GM23248 (cell line): Measurements from ENCODE around the gene LHX1.

Experiments used
- EZH2 ChIP-seq: fragments of 200-600 bp; sonication (generic); IDR thresholded peaks from 2 replicates; pipeline ENCODE4 v1.6.1; 2018; ENCODE audit warnings: antibody characterized with exemption, mild to moderate bottlenecking; ENCODE audit not compliant: insufficient read depth, poor library complexity, severe bottlenecking
- EZH2phosphoT487 ChIP-seq: fragments of 200-600 bp; sonication (generic); IDR thresholded peaks from 2 replicates; pipeline ENCODE4 v1.6.1; 2018; ENCODE audit warnings: antibody characterized with exemption, moderate library complexity, mild to moderate bottlenecking, low read depth; ENCODE audit not compliant: insufficient read depth

DNA sequence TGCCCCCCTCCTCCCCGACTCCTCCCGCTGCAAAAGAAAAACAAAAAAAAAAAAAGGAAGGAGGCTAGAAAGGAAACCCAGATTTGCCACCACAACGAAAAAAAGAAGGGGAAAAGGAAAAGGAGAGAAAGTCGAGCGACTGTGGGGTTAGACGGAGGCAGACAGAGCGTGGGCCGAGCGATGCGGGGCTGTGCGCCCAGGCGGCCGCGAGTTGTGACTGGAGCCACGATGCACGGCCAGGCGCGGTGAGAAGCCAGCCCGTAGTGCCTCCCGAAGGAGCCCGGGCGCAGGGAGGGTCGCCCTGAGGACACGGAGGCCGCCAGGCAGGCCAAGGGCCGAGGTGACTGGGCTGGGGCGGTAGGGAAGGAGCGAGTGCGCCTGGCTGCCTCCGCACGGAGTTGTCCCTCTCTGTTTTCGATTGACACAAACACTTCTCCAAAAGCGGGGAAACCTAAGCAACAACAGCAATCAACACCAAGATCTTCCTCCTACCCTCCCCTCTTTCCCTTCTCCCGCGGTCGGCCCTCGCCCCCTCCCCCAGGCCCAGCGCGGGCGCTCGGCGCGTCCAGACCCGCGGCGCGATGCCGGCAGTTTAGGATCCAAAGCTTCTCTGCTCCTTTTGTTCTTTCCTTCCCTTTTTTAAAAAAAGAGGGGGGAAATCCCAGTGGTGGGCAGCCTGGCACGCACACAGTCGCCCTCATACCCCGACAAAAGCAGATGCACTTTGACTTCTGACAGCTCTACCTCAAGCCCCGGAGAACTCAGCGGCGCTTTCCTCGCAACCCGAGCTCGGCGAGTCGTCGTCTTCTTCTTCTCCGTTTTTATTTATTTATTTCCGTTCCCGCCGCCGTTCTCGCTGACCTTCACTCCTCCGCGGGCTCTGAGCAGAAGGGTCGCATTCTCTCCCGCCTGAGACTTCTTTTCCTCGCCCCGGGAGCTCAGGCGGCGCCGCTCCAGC lies at the start of gene LHX1:
- peak; percentile 64 for TF ChIP-seq EZH2phosphoT487
- peak; percentile 97 for TF ChIP-seq EZH2
